Fibroblast of gingiva (primary cell): Measurements from ENCODE around the gene ARL8B.
A peak's percentile ranks its signal among the peaks of the same experiment; 100 is the strongest.
"Not testable (repeated sequence)": the region's sequence is repeated elsewhere in the genome, so short reads cannot be mapped to it uniquely, and the experiment has no call there.

ENCODE experiments used
- DNase-seq: peaks from one replicate; pipeline ENCODE4 v3.0.0-alpha.2; 2011; ENCODE audit warnings: low read depth

ARL8B gene

DNA sequence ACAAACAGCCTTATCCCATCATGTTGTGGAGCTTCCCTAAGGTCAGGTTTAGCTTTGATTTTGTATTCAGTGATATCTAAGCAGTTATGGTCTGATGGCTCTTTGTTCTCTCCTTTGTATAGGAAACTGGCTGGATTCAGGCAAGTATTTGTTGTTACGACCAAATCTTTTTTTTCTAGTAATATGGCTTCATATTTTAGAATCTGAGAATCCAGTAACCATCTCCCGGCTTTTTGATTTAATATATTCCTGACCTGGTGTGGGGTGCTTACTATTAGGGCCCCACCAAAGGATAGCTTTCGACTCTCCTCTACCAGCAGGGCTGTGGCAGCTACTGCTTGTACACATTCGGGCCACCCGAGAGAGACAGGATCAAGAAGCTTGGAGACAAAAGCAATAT is 23.0 kb downstream of the ARL8B start:
- DNase-seq = no peak

- DNase-seq = not testable (repeated sequence)
Measured at GRCh38 chr3:5147152-5147551, 25.1 kb downstream of the ARL8B start.

GRCh38 chr3:5149306-5149880 is 27.3 kb downstream of the ARL8B start:
- no peak for DNase-seq

GRCh38 chr3:5151586-5151985 is 29.5 kb downstream of the ARL8B start:
- DNase-seq = no peak

DNA sequence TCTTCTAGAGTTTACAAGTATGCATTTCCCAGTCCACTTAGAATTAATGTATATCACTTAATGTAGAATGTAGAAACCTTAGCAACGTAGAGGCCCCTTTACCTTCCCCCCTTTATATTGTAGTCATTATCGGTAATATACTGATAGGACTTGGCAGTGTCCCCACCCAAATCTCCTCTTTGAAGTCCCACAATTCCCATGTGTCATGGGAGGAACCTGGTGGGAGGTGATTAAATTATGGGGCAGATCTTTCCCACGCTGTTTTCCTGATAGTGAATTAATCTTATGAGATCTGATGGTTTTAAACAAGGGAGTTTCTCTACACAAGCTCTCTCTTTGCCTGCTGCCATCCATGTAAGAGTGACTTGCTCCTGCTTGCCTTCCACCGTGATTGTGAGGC is 31.0 kb downstream of the ARL8B start:
- DNase-seq = no peak

DNA sequence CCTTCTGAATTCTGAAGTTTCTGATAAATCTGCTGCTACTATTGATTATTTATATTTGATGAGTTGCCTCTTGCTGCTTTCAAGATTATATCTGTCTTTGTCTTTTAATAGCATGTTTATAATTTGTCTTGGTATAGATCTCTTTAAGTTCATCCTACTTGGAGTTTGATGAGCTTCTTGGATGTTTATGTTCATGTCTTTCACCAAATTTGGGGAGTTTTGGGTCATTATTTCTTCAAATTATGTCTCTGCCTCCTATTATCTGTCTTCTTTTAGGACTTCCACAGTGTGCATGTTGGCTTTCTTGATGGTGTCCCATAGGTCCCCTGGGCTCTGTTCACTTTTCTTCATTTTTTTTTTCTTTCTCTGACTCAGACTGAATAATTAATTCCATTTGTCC is 33.1 kb downstream of the ARL8B start:
- no peak for DNase-seq

DNA sequence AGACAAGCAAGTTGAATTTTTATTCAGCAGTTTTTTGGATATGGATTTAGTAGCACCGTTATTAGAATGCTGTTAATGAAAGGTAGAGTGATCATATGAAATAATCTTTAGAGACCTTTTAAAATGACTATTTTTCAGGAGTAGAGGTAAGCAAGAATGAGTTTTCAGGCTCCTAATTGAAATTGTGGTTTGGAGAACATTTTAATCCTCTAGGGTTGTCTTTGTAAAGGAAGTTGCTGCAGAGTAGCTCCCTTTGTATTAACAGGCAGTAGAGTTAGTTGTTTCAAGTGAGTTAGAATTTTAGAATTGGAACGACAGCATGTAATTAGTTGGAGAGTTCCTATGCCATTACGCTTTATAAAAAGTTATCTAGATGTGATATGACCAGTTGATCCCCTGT is 38.2 kb downstream of the ARL8B start:
- no peak for DNase-seq

DNA sequence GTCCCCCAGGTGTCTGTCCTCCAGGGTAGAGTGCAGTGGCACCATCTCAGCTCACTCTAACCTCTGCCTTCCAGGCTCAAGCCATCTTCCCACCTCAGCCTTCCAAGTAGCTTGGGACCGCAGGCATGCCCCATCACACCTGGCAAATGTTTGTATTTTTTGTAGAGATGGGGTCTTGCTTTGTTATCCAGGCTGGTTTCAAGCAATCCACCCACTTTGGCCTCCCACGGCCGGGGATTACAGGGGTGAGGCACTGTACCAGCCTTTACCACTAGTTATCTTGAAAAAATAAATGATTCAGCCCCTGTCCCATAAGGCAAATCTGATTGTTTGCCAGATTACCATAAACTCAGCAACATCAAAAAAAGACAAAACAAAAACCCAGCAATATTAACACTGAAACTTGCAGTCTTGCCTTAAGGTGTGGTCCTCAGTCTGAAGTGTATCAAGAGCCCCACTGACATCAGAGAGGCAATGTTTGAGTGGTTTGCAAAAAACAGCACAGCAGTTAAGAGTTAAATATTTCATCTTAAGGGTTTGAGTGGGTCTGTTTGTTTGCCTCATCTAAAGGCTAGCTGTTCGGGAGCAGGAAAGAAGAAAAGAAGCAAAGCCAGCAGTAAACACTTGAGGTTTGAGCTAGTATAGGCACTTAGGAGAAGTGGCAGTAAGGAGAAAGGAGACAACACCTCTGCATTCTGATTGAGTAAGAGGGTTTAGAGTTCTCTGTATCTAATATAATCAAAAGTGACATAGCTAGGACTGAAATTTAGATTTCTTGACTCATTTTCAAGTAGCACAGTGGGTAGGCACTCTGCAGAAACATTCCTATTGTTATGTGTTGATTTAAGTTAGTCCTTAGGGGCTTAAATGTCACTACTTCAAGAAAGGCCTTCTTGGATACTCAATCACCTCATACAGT is 39.1 kb downstream of the ARL8B start:
- DNase-seq = no peak

DNA sequence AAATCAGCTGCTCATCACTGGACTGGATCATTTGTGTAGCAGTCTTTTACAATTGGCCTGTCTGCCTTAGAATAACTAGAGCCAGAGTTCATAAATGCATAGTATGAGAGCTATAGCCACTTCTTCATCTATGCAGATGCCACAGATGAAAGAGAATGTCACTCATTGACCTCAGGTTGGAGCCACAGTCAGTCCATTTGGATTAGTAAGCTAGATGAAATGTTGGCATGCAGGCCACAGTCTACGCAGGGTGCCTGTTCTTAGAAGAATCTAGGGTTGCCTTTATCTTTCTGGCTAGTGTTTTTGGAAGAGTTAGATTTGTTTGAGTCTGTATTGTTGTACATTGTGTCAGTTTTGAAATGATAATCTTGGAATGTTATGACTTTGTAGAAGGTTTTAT is 40.0 kb downstream of the ARL8B start:
- peak; percentile 13 for DNase-seq

DNA sequence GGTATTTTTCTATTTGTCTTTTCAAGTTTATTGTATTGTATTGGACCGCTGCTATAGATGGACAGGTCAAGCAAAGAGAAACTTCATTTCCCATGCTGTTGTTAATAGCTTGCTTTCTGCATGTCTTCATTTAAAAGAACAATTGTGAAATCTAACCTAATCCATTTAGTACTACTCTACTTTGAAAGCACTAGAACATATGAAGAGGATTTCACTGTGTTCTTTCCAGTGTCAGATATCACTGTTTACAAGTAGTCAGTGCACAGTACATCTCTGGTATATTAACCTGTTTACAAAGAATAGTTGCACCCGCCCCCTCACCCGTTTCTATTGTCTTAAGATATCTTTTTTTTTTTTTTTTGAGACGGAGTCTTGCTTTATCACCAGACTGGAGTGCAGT is 43.6 kb downstream of the ARL8B start:
- peak; percentile 19 for DNase-seq

DNA sequence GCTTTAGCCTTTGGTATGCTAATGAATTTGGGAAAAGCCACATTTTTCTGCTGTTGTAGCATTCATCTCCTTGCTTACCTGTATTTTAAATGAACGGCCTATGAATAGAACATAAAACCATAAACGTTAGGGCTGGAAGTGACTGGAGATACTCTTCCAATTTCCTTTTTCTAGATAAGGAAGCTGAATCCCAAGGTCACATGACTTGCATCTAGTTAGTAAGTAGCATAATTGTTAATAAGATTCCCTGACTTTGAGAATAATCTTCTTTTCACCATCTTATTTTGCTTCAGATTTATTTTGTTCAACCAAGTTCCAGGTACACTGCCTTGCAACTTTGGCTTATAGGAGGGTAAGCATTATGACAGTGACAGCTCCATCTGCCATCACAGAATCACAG is 44.8 kb downstream of the ARL8B start:
- no peak for DNase-seq

- no peak for DNase-seq
Measured at GRCh38 chr3:5168110-5168509, 46.0 kb downstream of the ARL8B start.

GRCh38 chr3:5169807-5170206 is 47.7 kb downstream of the ARL8B start:
- no peak for DNase-seq

DNA sequence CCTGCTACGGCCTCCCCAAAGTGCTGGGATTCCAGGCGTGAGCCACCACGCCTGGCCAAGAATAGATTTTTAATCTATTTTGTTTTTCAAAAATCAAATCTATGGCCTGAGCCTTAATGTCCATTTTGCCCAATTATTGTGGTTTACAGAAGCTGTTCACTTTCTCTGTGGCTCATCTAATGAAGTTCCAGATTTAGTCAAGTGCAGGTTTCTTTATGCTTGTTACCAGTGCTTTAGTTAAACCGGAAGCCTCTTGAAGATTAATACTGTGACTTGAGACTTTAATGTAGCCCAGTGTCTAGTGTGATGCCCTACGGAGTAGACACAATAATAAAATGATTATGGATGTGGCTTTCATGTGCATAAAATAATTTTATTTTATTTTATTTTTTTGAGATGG is 48.9 kb downstream of the ARL8B start:
- DNase-seq = no peak

- DNase-seq = no peak
Measured at GRCh38 chr3:5172018-5172417, 49.9 kb downstream of the ARL8B start.

DNA sequence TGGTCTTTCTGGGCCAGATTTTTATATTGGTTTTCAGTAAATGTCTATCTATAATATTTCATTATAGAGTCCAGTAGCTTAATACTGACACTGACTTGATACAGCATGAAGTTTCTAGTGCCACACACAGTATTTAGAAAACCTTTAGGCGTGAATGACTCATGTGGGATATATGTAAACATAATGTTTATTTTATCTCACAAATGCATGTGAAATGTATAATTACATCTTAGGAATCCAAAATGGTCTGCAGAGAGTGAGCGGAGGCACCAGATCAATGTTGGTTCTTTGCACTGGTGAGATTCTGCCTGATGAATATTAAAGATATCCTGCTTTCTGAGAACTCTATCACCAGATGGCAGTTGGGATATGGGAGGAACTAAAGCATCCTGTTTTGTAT is 56.9 kb downstream of the ARL8B start:
- DNase-seq = not testable (repeated sequence)

- DNase-seq = no peak
Measured at GRCh38 chr3:5181469-5182141, 59.5 kb downstream of the ARL8B start.

- DNase-seq = not testable (repeated sequence)
Measured at GRCh38 chr3:5183714-5184113, 61.6 kb downstream of the ARL8B start.

- no peak for DNase-seq
Measured at GRCh38 chr3:5184499-5184898, 62.4 kb downstream of the ARL8B start.

DNA sequence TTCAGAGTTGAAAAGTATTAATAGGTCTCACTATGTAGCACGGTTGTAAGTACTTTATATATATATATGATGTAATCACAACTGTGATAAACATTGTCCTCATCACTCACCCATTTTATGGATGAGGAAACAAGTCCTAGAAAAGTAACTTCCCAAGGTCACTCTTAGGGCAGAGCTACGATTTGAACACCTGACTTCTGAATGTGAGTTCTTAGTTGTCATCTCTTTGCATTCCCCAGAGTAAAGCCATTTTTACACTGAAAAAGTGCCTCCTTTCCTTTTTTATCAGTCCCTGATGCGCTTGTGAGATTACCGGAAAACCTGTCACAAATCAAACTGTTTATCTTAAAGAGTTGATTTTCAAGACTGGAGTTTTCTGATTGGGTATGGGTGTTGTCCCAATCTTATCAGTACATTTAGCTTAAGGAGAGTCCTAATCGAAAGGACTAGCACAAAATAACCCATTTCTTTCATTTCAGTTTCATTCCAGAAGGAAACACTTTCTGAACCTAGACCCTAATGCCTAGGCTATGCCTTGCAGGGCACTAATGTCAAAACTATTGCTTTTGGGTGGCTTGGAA is 63.1 kb downstream of the ARL8B start:
- DNase-seq = no peak

DNA sequence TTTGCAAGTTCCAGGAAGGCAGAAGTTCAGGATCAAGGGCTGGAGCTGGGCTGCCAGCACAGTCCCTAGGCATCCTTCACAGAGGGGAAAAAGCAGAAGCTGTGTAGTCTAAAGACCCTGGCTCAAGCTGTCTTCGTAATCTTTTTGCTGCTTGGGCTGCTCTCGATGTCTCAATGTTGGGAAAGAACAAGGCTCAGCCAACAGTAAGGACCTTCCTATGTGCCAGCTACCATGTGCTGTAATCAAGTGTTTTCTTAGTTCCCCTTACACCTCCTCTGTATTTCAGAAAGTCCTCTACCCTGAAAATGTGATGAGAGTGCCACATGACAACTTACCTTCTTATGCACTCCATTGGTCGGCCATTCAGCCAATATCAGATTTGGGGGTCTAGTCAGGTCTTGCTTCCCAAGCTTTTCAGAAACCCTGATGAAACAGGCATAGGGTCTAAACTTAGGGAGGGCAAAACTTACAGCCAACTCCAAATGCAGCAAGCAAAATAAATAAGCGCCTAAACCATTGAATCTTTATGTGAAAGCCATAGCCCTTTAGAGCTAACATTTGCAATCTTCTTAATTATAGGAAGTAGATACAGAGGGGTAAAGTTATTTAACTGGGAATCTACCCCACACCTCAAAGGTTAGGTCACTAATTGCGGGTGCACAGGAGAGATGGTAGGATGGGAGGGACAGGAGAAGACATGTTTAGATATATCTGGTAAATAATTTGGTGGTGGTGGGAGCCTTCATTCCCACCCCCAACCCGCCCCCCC is 64.2 kb downstream of the ARL8B start:
- DNase-seq = no peak

- DNase-seq = peak; percentile 28
Measured at GRCh38 chr3:5186858-5187155, 64.7 kb downstream of the ARL8B start.
